ENCODE results near the gene VPS8.

GRCh38 chr3:184832903-184833302, 20.9 kb downstream of the VPS8 start:
- TF ChIP-seq POLR2AphosphoS5 (IDR thresholded peaks at IDR 0.05; ENCODE audit: low read depth, low read length) (no peak), TAF1 (IDR thresholded peaks at IDR 0.05; ENCODE audit: low read depth, low read length) (no peak), POLR2A (IDR thresholded peaks at IDR 0.05; ENCODE audit: low read depth, low read length) (no peak)

Measured in GM12891 (cell line).